IMR-90 (cell line): ENCODE measurements around the gene TNFRSF11A.

Experiments
- BHLHE40 ChIP-seq: fragments of 150-350 bp; IDR thresholded peaks from 2 replicates; pipeline ENCODE4 v1.6.1; 2016; ENCODE audit warnings: mild to moderate bottlenecking, low read depth, low read length
- CEBPB ChIP-seq: IDR thresholded peaks from 2 replicates; pipeline ENCODE4 v1.6.1; 2012; ENCODE audit warnings: low read depth, low read length, improper control_type of control experiment
- FOS ChIP-seq: fragments of 150-350 bp; IDR thresholded peaks from 2 replicates; pipeline ENCODE4 v1.6.1; 2016; ENCODE audit warnings: low read depth, low read length
- MAFK ChIP-seq: IDR thresholded peaks from 2 replicates; pipeline ENCODE4 v1.6.1; 2012; ENCODE audit warnings: low read depth, low read length, improper control_type of control experiment
- MAZ ChIP-seq: IDR thresholded peaks from 2 replicates; pipeline ENCODE4 v1.6.1; 2012; ENCODE audit warnings: low read depth, mild to moderate bottlenecking, low read length, improper control_type of control experiment, moderate library complexity, borderline replicate concordance
- MXI1 ChIP-seq: IDR thresholded peaks from 2 replicates; pipeline ENCODE4 v1.6.1; 2012; ENCODE audit warnings: low read depth, mild to moderate bottlenecking, low read length, moderate library complexity, borderline replicate concordance
- NFE2L2 ChIP-seq: fragments of 150-350 bp; IDR thresholded peaks from 2 replicates; pipeline ENCODE4 v1.6.1; 2016; ENCODE audit warnings: low read depth, mild to moderate bottlenecking, low read length
- POLR2A ChIP-seq: IDR thresholded peaks from 2 replicates; pipeline ENCODE4 v1.6.1; 2012; ENCODE audit warnings: mild to moderate bottlenecking, low read depth, low read length
- RAD21 ChIP-seq: IDR thresholded peaks from 2 replicates; pipeline ENCODE4 v1.6.1; 2012; ENCODE audit warnings: low read length, improper control_type of control experiment
- RFX5 ChIP-seq: IDR thresholded peaks from 2 replicates; pipeline ENCODE4 v1.8.0; 2012; ENCODE audit warnings: low read depth, mild to moderate bottlenecking, low read length, moderate library complexity
- SMC3 ChIP-seq: fragments of 150-350 bp; IDR thresholded peaks from 2 replicates; pipeline ENCODE4 v1.6.1; 2016; ENCODE audit warnings: low read depth, mild to moderate bottlenecking, antibody characterized with exemption, low read length, moderate library complexity
- TF ChIP-seq, protein P1 (sequence below): conservative IDR thresholded peaks from 2 replicates; pipeline ENCODE4 v1.5.1; 2012; ENCODE audit warnings: mild to moderate bottlenecking, low read depth, low read length, improper control_type of control experiment
- TF ChIP-seq, protein P2 (sequence below): fragments of 150-350 bp; IDR thresholded peaks from 2 replicates; pipeline ENCODE4 v1.6.1; 2016; ENCODE audit warnings: low read depth, mild to moderate bottlenecking, low read length, moderate library complexity, borderline replicate concordance
- TF ChIP-seq, protein P3 (sequence below): fragments of 150-350 bp; IDR thresholded peaks from 2 replicates; pipeline ENCODE4 v1.6.1; 2017; ENCODE audit warnings: mild to moderate bottlenecking, antibody characterized with exemption, low read length, low read depth

DNA sequence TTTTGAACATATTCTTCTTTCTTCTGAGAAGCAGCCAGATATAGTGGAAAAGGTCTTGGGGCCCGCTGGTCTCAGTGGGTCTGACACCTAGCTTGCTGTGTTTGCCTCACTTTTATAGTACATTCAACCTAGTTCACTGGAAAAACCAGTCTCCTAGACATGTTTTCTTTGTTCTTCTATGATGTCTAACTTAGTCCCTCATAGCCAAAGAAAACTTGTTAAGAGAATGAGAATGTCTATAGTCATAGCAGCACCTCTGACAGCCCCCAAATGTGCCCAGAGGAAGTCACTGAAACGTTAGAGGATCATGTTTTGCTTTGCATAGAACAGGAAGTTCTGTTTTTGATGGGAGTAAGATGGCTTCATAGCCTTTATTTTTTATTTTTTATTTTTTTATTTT lies 40.3 kb downstream of the TNFRSF11A start:
- no peak for TF ChIP-seq POLR2A
- no peak for TF ChIP-seq FOS
- TF ChIP-seq, protein P1, sequence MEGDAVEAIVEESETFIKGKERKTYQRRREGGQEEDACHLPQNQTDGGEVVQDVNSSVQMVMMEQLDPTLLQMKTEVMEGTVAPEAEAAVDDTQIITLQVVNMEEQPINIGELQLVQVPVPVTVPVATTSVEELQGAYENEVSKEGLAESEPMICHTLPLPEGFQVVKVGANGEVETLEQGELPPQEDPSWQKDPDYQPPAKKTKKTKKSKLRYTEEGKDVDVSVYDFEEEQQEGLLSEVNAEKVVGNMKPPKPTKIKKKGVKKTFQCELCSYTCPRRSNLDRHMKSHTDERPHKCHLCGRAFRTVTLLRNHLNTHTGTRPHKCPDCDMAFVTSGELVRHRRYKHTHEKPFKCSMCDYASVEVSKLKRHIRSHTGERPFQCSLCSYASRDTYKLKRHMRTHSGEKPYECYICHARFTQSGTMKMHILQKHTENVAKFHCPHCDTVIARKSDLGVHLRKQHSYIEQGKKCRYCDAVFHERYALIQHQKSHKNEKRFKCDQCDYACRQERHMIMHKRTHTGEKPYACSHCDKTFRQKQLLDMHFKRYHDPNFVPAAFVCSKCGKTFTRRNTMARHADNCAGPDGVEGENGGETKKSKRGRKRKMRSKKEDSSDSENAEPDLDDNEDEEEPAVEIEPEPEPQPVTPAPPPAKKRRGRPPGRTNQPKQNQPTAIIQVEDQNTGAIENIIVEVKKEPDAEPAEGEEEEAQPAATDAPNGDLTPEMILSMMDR = no peak
- no peak for TF ChIP-seq RAD21
- TF ChIP-seq MAZ = no peak
- TF ChIP-seq MXI1 = no peak
- TF ChIP-seq SMC3 = no peak
- TF ChIP-seq, protein P2, sequence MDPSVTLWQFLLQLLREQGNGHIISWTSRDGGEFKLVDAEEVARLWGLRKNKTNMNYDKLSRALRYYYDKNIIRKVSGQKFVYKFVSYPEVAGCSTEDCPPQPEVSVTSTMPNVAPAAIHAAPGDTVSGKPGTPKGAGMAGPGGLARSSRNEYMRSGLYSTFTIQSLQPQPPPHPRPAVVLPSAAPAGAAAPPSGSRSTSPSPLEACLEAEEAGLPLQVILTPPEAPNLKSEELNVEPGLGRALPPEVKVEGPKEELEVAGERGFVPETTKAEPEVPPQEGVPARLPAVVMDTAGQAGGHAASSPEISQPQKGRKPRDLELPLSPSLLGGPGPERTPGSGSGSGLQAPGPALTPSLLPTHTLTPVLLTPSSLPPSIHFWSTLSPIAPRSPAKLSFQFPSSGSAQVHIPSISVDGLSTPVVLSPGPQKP = no peak
- no peak for TF ChIP-seq BHLHE40
- no peak for TF ChIP-seq MAFK
- TF ChIP-seq, protein P3, sequence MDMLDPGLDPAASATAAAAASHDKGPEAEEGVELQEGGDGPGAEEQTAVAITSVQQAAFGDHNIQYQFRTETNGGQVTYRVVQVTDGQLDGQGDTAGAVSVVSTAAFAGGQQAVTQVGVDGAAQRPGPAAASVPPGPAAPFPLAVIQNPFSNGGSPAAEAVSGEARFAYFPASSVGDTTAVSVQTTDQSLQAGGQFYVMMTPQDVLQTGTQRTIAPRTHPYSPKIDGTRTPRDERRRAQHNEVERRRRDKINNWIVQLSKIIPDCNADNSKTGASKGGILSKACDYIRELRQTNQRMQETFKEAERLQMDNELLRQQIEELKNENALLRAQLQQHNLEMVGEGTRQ = no peak
- no peak for TF ChIP-seq RFX5
- no peak for TF ChIP-seq NFE2L2
- no peak for TF ChIP-seq CEBPB
